Right renal cortex interstitium (tissue), 3 donors: ENCODE measurements around the gene DUSP11. TPM values are rescaled to one million over a fixed set of nuclear protein-coding genes. Genes with fewer than 3 reads are reported as not detected.
"Not testable (repeated sequence)": the region's sequence is repeated elsewhere in the genome, so short reads cannot be mapped to it uniquely, and the experiment has no call there.

Experiments used
- DNase-seq, 3 donors: peaks; one replicate each; pipeline ENCODE4 v3.0.0-alpha.2; 2013; ENCODE audit warnings: low read depth in 3 of 3, low spot score in 2 of 3
- polyA plus RNA-seq, 3 donors: library from polyadenylated mRNA; unstranded; fragments of 120-200 nt; gene quantifications; one replicate each; pipeline ENCODE4 v1.2.1, GENCODE V29; 2013; ENCODE audit not compliant: insufficient read length in 3 of 3

The DUSP11 gene
- polyA plus RNA-seq, 3 donors, result 32.3 to 33.8 (median 33.3) TPM

DNA sequence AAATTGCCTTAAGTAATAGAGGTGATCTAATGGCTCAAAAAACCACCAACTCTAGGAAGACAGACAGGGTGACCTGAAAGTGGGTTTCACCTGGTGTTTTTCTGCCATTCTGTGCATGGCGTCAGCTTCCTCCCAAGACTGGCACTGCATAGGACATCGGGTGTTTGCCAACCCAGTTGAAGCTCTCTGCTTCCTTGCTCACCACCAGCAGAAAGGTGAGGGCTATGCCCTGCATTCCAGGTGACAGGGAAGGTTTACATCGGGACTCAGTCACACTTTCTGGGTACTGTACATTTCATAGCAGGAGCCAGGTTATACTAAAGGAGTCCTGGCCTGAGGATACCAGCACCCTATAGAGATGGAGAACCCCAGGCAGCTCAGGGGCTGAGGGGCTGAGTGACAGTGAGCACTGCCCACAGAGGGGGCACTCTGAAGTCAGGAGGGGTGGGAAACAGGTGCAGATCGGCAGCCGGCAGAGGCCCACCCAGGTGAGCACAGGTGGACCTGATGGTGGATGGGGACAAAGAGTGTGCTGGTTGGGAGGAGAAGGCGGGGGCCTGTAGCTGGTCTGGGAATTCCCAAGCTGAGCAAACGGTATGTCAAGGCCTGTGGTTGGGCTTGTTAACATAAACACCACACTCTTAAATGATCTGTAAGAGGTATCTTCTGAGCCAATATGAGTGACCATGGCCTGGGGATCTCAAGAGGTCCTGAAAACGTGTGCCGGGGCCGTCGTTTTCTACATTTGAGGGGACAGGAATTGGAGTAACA is 60.9 kb downstream of the DUSP11 start:
- DNase-seq, result no peak

- DNase-seq, result no peak
Measured at GRCh38 chr2:73718421-73718820, 61.5 kb downstream of the DUSP11 start.

DNA sequence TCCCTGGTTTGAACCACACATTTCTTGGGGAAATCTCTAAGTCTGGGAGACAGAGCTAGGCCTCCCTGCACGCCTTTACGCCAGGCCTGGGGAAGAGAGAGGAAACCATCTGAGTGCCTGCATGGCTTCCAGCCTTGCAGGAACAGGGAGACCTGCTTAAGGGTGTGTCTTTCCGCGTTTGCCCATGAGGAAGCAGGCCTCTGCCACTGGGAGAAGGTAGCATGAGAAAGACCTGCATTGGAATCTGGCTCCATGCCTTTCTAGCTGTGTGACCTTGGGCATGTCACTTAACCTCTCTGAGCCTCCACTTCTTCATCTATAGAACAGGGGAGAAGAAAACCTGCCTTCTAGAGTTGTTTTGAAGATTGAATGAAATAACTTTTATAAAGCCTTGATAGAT is 62.2 kb downstream of the DUSP11 start:
- not testable (repeated sequence) for DNase-seq

GRCh38 chr2:73717251-73717606 is 62.7 kb downstream of the DUSP11 start:
- DNase-seq, result no peak

GRCh38 chr2:73716543-73717250 is 63.2 kb downstream of the DUSP11 start:
- no peak for DNase-seq

GRCh38 chr2:73714091-73714490 is 65.8 kb downstream of the DUSP11 start:
- no peak for DNase-seq

Other genes starting within 250 kb of the DUSP11 start
- 10 to 100 TPM; 23.9 to 27.5 (median 26.7) TPM for gene NAT8, start 137.7 kb downstream of the DUSP11 start, polyA plus RNA-seq
- gene TPRKB, start 42.8 kb downstream of the DUSP11 start, polyA plus RNA-seq, result 10 to 100 TPM; 71.6 to 87.9 (median 78.6) TPM
- not detected for gene C2orf78, start 4.1 kb upstream of the DUSP11 start, polyA plus RNA-seq
- 10 to 100 TPM; 62.4 to 69.3 (median 64.2) TPM for gene STAMBP, start 48.9 kb upstream of the DUSP11 start, polyA plus RNA-seq
- gene ACTG2, start 112.9 kb upstream of the DUSP11 start, polyA plus RNA-seq, result under 1 TPM; 0.64 to 0.93 (median 0.65) TPM
- 10 to 100 TPM; 59.3 to 66.9 (median 61.7) TPM for gene DGUOK, start 146.8 kb upstream of the DUSP11 start, polyA plus RNA-seq
- 10 to 100 TPM; 22.3 to 22.9 (median 22.6) TPM for gene TET3, start 204.8 kb upstream of the DUSP11 start, polyA plus RNA-seq